HG03025 (cell line): ENCODE results near the gene PUDP.

ENCODE experiments used
- ATAC-seq: cut with Tn5 transposase; IDR thresholded peaks from one replicate; pipeline ENCODE4 v1.9.1; 2021; ENCODE audit warnings: mild to moderate bottlenecking, moderate library complexity; ENCODE audit not compliant: unreplicated experiment, low FRiP score

The PUDP gene

DNA sequence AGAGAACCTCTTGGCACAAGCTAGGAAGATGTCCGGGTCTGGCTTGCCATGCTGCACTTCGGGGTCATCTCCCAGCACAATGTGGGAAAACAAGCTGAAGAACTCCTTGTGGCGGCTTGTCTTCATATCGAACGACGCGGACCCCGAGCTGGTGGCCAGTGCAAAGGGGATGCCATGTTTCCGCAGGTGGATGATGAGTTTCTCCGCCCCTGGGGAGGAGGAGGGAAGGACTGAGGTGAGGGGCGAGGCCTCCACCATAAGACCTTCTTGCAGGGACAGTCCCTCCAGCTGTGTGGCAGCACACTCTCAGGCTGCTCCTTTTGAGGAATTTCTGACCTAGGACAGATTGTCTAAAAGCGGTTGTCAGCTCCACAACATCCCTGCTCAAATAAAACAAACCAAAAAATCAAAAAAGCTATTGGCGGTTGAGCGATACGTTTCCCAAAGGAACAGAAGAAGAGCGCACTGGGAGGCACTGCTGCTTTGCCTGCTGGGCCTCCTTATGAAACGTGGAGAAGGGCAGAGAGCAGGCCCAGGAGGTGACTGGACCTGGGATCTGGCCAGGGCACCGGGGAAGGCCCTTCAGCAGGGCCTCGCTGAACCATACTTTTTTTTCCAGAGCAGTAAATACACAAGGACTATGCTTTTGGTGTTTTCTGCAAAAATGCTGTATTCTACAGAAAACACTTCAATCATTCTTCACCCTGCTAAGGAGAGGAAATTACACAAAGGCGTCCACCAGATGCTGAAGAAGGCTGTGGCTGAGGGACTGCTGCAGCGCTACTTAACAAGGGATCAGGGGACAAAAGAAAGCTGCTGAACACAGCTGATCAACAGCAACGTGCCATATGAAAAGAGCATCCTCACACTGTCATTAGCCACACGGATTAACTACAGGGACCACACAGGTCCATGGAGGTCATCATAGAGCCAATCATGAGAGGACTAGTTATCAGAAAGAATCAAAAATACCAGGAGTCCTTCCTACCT lies 70.4 kb downstream of the PUDP start:
- ATAC-seq: no peak

- ATAC-seq: no peak
Observed at GRCh38 chrX:7076245-7076661, 71.7 kb downstream of the PUDP start.

DNA sequence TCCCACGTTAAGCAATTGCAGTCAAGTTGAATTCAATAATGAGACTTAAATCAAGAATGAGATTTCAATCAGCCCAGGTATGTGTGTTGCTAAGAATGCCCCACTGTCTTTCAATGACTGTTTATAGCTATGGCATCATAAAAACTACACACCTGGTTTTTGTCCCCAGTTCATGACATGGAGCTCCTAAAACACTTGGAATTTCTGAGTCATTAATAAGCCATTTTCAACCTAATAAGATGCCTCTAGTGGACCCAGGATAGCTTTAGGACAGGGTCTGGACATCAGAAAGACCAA lies 73.1 kb downstream of the PUDP start:
- no peak for ATAC-seq

GRCh38 chrX:7074148-7074907 lies 73.6 kb downstream of the PUDP start:
- ATAC-seq: no peak

DNA sequence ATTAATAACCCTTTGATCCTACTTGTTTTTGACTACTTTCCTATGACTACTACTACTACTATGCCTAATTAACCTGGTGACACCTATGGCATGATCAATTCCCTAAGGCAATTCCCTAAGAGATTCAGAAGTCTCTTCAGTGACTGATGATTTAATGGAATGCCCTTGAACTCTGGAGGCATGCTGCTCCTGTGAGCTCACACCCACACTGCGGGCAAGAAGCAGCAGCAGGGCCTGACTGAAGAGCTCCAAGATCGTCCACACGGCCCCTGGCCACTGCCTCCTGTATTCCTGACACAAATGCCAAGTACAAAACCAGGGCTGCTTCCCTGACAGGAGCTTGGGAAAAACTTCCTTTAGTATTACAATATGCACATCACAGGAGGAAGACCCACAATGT lies 74.6 kb downstream of the PUDP start:
- ATAC-seq: no peak

- ATAC-seq: no peak
Observed at GRCh38 chrX:7072856-7073255, 75.1 kb downstream of the PUDP start.

- ATAC-seq: no peak
Observed at GRCh38 chrX:7071390-7071789, 76.6 kb downstream of the PUDP start.

DNA sequence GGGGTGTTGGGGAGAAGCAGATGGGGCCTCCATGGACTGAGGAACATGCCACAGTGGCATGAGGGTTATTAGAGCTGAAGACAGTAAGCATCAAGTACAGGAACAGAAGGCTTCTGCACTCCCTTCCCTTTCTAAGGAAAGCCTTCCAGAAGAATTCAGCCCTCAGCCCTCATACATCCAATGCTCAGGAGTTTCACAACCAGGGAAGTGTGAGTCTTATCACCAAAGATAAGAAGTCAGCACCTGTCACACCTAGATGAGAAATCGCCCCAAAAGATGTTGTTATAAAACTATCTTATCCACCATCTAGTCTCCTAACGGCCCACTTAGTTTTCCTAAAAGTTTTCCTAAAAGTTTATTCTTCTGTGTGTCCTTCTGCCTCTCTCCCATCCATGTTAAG lies 78.4 kb downstream of the PUDP start:
- no peak for ATAC-seq

DNA sequence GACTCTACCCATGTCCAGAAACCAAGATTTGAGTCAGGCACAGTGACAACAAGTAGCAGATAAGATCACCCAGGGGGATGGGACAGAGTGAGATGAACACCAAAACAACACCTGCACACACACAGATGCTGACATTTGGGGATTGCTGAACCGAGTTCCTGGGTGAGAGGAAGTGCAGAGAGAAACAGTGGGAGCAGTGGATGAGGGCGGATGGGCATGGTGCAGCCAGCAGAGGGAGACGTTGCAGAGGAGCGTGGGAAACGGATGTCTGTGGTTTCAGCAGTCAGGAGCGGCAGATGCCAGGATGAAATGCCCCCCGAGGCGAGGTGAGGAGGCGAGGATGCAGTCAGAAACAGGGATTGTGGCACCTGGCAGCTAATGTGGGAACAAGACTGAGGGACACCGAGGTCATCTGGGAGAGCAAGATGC lies 79.0 kb downstream of the PUDP start:
- ATAC-seq: no peak

DNA sequence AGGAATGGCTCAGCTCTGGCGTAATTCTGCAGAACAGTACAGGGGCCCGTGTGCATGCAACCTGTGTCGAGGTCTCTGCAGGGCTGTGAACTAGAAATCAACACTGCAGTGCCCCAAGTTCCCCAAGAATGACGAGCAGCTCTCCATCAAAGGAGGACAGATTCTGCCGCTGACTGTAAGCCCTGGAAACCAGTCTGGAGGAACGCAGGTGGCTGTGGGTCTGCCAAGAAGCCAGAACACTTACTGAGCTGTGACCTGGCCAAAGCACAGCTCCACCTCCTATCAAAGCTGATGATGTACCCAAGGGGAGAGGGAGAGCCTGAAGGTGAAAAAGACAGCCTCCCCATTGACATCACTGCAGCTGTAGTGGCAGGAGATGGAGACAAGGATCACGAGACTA lies 80.7 kb downstream of the PUDP start:
- ATAC-seq: no peak

DNA sequence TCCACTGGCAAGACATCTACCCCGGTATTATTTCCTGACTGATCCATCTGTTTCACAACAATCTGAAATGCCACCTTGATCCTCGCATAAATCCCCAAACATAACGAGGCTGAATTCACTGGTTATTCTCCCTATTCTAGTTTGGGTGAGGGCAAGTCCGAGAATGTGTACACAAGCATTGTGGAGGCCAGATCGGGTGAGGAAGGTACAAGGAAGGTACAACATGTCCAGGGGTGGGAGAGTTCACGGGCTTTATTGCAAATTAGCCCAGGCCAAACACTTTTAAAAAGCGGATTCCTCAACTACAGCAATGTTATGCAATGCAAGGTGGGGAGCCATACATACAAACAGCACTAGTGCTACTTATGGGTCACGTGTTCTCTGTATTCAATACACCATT lies 82.5 kb downstream of the PUDP start:
- no peak for ATAC-seq

GRCh38 chrX:7062903-7063302 lies 85.0 kb downstream of the PUDP start:
- ATAC-seq: no peak

DNA sequence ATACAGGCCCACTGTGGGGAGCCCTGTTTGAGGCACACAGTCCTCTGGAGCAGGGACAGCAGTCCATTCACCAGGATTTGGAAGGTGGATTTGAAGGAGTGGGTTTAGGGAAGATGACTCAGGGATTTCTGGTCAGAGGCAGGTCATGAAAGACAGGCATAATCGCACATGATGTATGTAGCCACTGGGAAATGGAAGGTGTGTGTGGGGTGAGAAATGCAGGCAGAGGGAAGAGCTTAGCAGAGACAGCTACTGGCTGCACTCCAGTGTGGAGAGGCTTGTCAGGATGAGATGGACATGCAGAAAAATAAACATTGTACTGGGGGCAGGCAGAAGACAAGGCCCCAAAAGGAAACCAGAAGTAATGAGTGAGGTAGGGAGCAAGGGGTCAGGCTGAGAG lies 85.7 kb downstream of the PUDP start:
- ATAC-seq: no peak

GRCh38 chrX:7061429-7061828 lies 86.5 kb downstream of the PUDP start:
- no peak for ATAC-seq

DNA sequence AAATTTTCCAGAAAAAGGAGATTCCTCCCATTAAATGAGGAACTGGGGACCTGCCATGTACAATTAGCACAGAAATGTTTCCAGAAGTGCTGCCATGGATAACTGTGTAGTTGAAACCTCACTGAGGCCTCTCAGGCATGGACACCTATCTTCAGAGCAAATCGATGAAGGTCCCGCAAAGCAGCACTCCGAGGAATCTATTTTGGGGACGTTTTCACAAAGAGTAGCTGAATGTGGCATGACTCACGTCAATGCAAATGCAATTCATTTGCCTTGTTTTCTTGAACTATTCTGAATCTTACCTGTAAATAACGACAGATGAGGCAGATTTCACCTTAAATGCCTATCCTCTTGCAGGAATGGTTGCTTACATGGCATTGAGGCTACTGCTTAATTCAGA lies 87.5 kb downstream of the PUDP start:
- no peak for ATAC-seq

DNA sequence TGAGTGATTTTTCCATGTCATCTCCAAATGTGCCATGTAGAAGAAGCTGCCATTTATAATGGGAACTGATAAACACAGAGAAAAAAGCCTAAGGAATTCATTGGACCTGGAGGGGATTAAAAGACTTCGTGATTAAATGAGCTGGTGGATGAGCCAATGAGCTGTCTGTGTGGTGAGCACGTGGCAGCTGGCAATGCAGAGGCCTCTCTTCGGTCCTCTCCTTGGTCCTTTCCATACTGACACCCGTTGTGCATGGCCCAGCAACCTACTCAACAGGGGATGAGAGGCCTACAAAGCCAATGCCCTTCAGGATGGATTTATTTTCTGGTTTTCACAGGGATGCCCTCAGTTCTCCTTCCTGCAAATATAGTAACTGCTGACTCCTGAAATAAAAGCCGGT lies 88.1 kb downstream of the PUDP start:
- no peak for ATAC-seq

GRCh38 chrX:7059214-7059838 lies 88.6 kb downstream of the PUDP start:
- ATAC-seq: peak; percentile 94

GRCh38 chrX:7055386-7056137 lies 92.4 kb downstream of the PUDP start:
- no peak for ATAC-seq

DNA sequence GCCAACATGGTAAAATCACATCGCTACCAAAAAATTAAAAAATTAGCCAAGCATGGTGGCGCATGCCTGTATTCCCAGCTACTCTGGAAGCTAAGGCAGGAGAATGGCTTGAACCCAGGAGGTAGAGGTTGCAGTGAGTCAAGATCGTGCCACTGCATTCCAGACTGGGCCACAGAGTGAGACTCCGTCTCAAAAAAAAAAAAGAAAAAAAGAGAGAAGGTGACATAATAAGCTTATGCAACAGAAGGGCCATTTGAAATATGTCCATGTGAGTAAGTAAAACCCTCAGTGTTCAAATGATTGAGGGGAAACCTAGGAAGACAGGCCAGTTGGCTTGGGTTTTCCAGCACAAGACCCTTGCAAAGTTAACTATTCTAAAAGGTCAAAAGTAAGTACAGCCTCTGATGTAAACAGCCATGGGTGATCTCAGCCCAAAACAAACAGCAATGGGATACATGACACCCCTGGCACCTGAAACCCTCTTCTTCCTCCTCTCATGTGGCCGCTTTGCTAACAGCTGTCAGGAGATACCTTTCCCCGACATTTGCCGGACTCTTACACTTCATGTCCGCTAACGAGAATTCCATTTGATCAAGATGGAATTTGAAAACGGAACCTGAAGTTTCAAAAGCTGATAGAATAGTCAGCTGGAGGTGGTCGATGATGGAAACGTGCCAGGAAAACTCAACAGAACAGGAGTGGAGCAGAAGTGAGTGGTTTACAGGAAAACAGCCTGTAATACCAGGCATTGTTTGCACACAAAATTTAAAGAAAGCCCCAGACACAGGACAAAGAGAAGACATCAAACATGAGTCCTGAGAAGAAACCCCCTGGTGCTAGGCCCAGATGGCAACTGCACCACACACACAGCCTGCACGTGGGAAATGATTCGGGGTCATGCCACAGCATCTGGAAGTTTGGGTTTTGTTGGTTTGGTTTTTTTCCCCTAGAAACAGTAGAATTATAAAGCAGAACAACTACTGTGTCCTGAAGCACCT lies 93.4 kb downstream of the PUDP start:
- no peak for ATAC-seq
